Karpas-422 (cell line): ENCODE results near the gene MT1E. TPM values are rescaled to one million over a fixed set of nuclear protein-coding genes. Genes with fewer than 3 reads are reported as not detected.

ENCODE experiments used
- DNase-seq: peaks from one replicate; pipeline ENCODE4 v3.0.0-alpha.2; 2015
- H2AFZ ChIP-seq: fragments of 200-600 bp; sonication (generic); 2 replicates; pipeline ENCODE4 v1.6.1; 2014; ENCODE audit warnings: antibody characterized with exemption, low read length, mixed read lengths
- H3K27ac ChIP-seq: fragments of 200-600 bp; sonication (generic); 2 replicates; pipeline ENCODE4 v1.5.1; 2014; ENCODE audit warnings: mild to moderate bottlenecking, low read length, moderate library complexity
- H3K27me3 ChIP-seq: fragments of 200-600 bp; sonication (generic); 2 replicates; pipeline ENCODE4 v1.6.1; 2014; ENCODE audit warnings: low read length, mixed read lengths
- H3K36me3 ChIP-seq: fragments of 200-600 bp; sonication (generic); 2 replicates; pipeline ENCODE4 v1.6.1; 2014; ENCODE audit warnings: low read length, mixed read lengths; ENCODE audit not compliant: insufficient read depth
- H3K4me1 ChIP-seq: fragments of 200-600 bp; sonication (generic); 2 replicates; pipeline ENCODE4 v1.6.1; 2014; ENCODE audit warnings: mild to moderate bottlenecking, low read length, mixed read lengths
- H3K4me2 ChIP-seq: fragments of 200-600 bp; sonication (generic); 2 replicates; pipeline ENCODE4 v1.6.1; 2014; ENCODE audit warnings: low read length, low read depth, mild to moderate bottlenecking; ENCODE audit not compliant: poor library complexity, severe bottlenecking
- H3K4me3 ChIP-seq: fragments of 200-600 bp; sonication (generic); 2 replicates; pipeline ENCODE4 v1.5.1; 2014; ENCODE audit warnings: mild to moderate bottlenecking, antibody characterized with exemption, low read length, mixed read lengths
- H3K79me2 ChIP-seq: fragments of 200-600 bp; sonication (generic); 2 replicates; pipeline ENCODE4 v1.6.1; 2014; ENCODE audit warnings: mild to moderate bottlenecking, low read length, mixed read lengths
- H3K9ac ChIP-seq: fragments of 200-600 bp; sonication (generic); 2 replicates; pipeline ENCODE4 v1.6.0; 2014; ENCODE audit warnings: low read length
- H3K9me2 ChIP-seq: fragments of 200-600 bp; sonication (generic), shearing (Covaris generic); replicated peaks from 2 replicates; pipeline ENCODE4 v1.6.0; 2014; ENCODE audit warnings: mild to moderate bottlenecking, low read length, moderate library complexity; ENCODE audit not compliant: insufficient read depth
- H3K9me3 ChIP-seq: fragments of 300-700, 200-600 bp; sonication (generic); 2 replicates; pipeline ENCODE4 v1.6.1; 2014; ENCODE audit warnings: low read length, mixed read lengths
- H4K20me1 ChIP-seq: fragments of 200-600 bp; sonication (generic); 2 replicates; pipeline ENCODE4 v1.6.1; 2014; ENCODE audit warnings: mild to moderate bottlenecking, antibody characterized with exemption, low read length, low read depth; ENCODE audit not compliant: insufficient read depth
- total RNA-seq: library from RNA; depleted of rRNA; stranded (reverse); fragments of >200 nt; shearing (Covaris generic); gene quantifications from 2 replicates; pipeline ENCODE4 v1.2.3, GENCODE V29; 2014; ENCODE audit warnings: low replicate concordance

The MT1E gene
- total RNA-seq, 1 experiment from 2014 or later = not detected

- H3K4me3 ChIP-seq = no peak overlapping the region
- H3K4me2 ChIP-seq = no peak overlapping the region
- no peak for DNase-seq
- H3K9me3 ChIP-seq = no peaks in the 10 kb centered on the region
- H3K36me3 ChIP-seq = no peaks in the 10 kb centered on the region
- H3K27ac ChIP-seq = no peak overlapping the region
- no peaks in the 10 kb centered on the region for H3K9me2 ChIP-seq
- H3K9ac ChIP-seq = no peak overlapping the region
- H2AFZ ChIP-seq = no peak overlapping the region
- H4K20me1 ChIP-seq = no peaks in the 10 kb centered on the region
- H3K27me3 ChIP-seq = no peaks in the 10 kb centered on the region
- H3K4me1 ChIP-seq = peaks cover 14% of the 10 kb centered on the region
- no peaks in the 10 kb centered on the region for H3K79me2 ChIP-seq
Observed at GRCh38 chr16:56635441-56635967, 9.9 kb downstream of the MT1E start.

GRCh38 chr16:56636616-56637413 lies 11.2 kb downstream of the MT1E start:
- DNase-seq = no peak
- Histone ChIP-seq H3K27me3 (no peaks in the 10 kb centered on the region), H3K9me2 (no peaks in the 10 kb centered on the region), H3K4me3 (no peak overlapping the region), H2AFZ (no peak overlapping the region), H3K4me1 (peaks cover 14% of the 10 kb centered on the region), H3K9me3 (no peaks in the 10 kb centered on the region), H3K36me3 (no peaks in the 10 kb centered on the region), H3K27ac (no peak overlapping the region), H3K9ac (no peak overlapping the region), H3K4me2 (no peak overlapping the region), H4K20me1 (no peaks in the 10 kb centered on the region), H3K79me2 (no peaks in the 10 kb centered on the region)

GRCh38 chr16:56637814-56638750 lies 12.5 kb downstream of the MT1E start, which contains the start of gene MT1A:
TSS of gene MT1A (plus strand) at chr16:56638666. CDS start at chr16:56638739, 73 bp downstream.
- Histone ChIP-seq H2AFZ (no peak within 1 kb of the TSS), H3K4me3 (no peak within 1 kb of the TSS), H3K36me3 (no peaks in the 10 kb centered on the region), H3K79me2 (no peaks in the 10 kb centered on the region), H3K27ac (no peak within 1 kb of the TSS), H3K9ac (no peak within 1 kb of the TSS), H3K4me2 (no peak within 1 kb of the TSS), H4K20me1 (no peaks in the 10 kb centered on the region), H3K9me2 (no peaks in the 10 kb centered on the region), H3K27me3 (no peaks in the 10 kb centered on the region), H3K4me1 (peaks cover 26% of the 10 kb centered on the region), H3K9me3 (no peaks in the 10 kb centered on the region)
- DNase-seq = no peak

GRCh38 chr16:56639045-56639444 lies 13.5 kb downstream of the MT1E start:
- Histone ChIP-seq H3K36me3 (no peaks in the 10 kb centered on the region), H3K9me3 (no peaks in the 10 kb centered on the region), H2AFZ (no peak overlapping the region), H3K9ac (no peak overlapping the region), H3K27me3 (no peaks in the 10 kb centered on the region), H3K4me1 (peaks cover 34% of the 10 kb centered on the region), H3K27ac (no peak overlapping the region), H3K4me3 (no peak overlapping the region), H3K4me2 (no peak overlapping the region), H4K20me1 (no peaks in the 10 kb centered on the region), H3K9me2 (no peaks in the 10 kb centered on the region), H3K79me2 (no peaks in the 10 kb centered on the region)
- DNase-seq = no peak

GRCh38 chr16:56640076-56640475 lies 14.5 kb downstream of the MT1E start:
- Histone ChIP-seq H4K20me1 (no peaks in the 10 kb centered on the region), H3K9ac (no peak overlapping the region), H3K27me3 (no peaks in the 10 kb centered on the region), H3K9me3 (no peaks in the 10 kb centered on the region), H3K27ac (no peak overlapping the region), H3K36me3 (no peaks in the 10 kb centered on the region), H3K79me2 (no peaks in the 10 kb centered on the region), H3K4me3 (no peak overlapping the region), H2AFZ (no peak overlapping the region), H3K4me2 (no peak overlapping the region), H3K9me2 (no peaks in the 10 kb centered on the region), H3K4me1 (peaks cover 45% of the 10 kb centered on the region)
- DNase-seq = no peak

GRCh38 chr16:56641166-56641565 lies 15.6 kb downstream of the MT1E start:
- H3K4me3 ChIP-seq = no peak overlapping the region
- H3K9me3 ChIP-seq = no peaks in the 10 kb centered on the region
- no peak overlapping the region for H3K4me2 ChIP-seq
- no peak overlapping the region for H3K27ac ChIP-seq
- peaks cover 56% of the 10 kb centered on the region for H3K4me1 ChIP-seq
- no peaks in the 10 kb centered on the region for H3K79me2 ChIP-seq
- H3K36me3 ChIP-seq = no peaks in the 10 kb centered on the region
- H3K9me2 ChIP-seq = no peaks in the 10 kb centered on the region
- H3K9ac ChIP-seq = no peak overlapping the region
- H3K27me3 ChIP-seq = no peaks in the 10 kb centered on the region
- H2AFZ ChIP-seq = no peak overlapping the region
- H4K20me1 ChIP-seq = no peaks in the 10 kb centered on the region
- DNase-seq = no peak

- H3K9me2 ChIP-seq = no peaks in the 10 kb centered on the region
- peak overlapping the region; percentile 58; the same call in 1 of the 2 replicates for H2AFZ ChIP-seq
- peak overlapping the region; percentile 62 for H3K4me3 ChIP-seq
- no peak overlapping the region for H3K27ac ChIP-seq
- peak; percentile 96 for DNase-seq
- H4K20me1 ChIP-seq = no peaks in the 10 kb centered on the region
- H3K9me3 ChIP-seq = no peaks in the 10 kb centered on the region
- no peaks in the 10 kb centered on the region for H3K36me3 ChIP-seq
- no peaks in the 10 kb centered on the region for H3K27me3 ChIP-seq
- peaks cover 65% of the 10 kb centered on the region for H3K4me1 ChIP-seq
- H3K79me2 ChIP-seq = no peaks in the 10 kb centered on the region
- H3K4me2 ChIP-seq = peak overlapping the region; percentile 66
- peak overlapping the region; percentile 69 for H3K9ac ChIP-seq
Observed at GRCh38 chr16:56643080-56643778, 17.6 kb downstream of the MT1E start.
